HCT116 (cell line): Measurements from ENCODE around the gene GASK1A.
A peak's percentile ranks its signal among the peaks of the same experiment; 100 is the strongest.

Experiments
- CEBPB ChIP-seq: IDR thresholded peaks from 2 replicates; pipeline ENCODE4 v1.6.1; 2012; ENCODE audit warnings: low read depth
- CTCF ChIP-seq, 3 experiments: fragments of 200-600 bp in 1 of 3; sonication (generic) in 1 of 3; IDR thresholded peaks in 2 of 3; conservative IDR thresholded peaks in 1 of 3; 2 replicates each; pipeline ENCODE4 v1.5.1; 2012 to 2017; ENCODE audit warnings: low read depth in 2 of 3, low read length in 2 of 3, antibody characterized with exemption in 1 of 3, borderline replicate concordance in 1 of 3, control low read depth in 1 of 3, mild to moderate bottlenecking in 1 of 3, mixed read lengths in 1 of 3, mixed run types in 1 of 3, moderate library complexity in 1 of 3; ENCODE audit not compliant: insufficient read depth in 1 of 3
- POLR2AphosphoS5 ChIP-seq: IDR thresholded peaks from 2 replicates; pipeline ENCODE4 v1.6.1; 2011; ENCODE audit warnings: mild to moderate bottlenecking, low read depth, low read length, moderate library complexity
- SRF ChIP-seq: IDR thresholded peaks from 2 replicates; pipeline ENCODE4 v1.6.1; 2012; ENCODE audit warnings: low read depth

- TF ChIP-seq POLR2AphosphoS5: no peak
- no peak for TF ChIP-seq SRF
- peak; percentile 50 to 91 (median 79); a peak in 5 of 6 replicates for TF ChIP-seq CTCF (IDR thresholded peaks at IDR 0.05 in 2 of 3, conservative IDR thresholded peaks at IDR 0.05 in 1 of 3; ENCODE audit: borderline replicate concordance in 1 of 3, insufficient read depth in 1 of 3, low read depth in 2 of 3, low read length in 2 of 3)
- no peak for TF ChIP-seq CEBPB
Measured at GRCh38 chr3:43071313-43071893, 92.3 kb downstream of the GASK1A start.
